Parathyroid adenoma (tissue), 2 donors: ENCODE results near the gene GBGT1.

ENCODE experiments used
- H2AFZ ChIP-seq: fragments of 300-600 bp; sonication (generic); one replicate; pipeline ENCODE4 v1.7.0; 2017; ENCODE audit warnings: antibody characterized with exemption, mild to moderate bottlenecking
- H3K27ac ChIP-seq: fragments of 300-600 bp; sonication (generic); one replicate; pipeline ENCODE4 v1.7.0; 2017
- H3K27me3 ChIP-seq: fragments of 300-600 bp; sonication (generic); one replicate; pipeline ENCODE4 v1.7.0; 2017; ENCODE audit warnings: low read length; ENCODE audit not compliant: control insufficient read depth, insufficient read depth
- H3K36me3 ChIP-seq: fragments of 300-600 bp; sonication (generic); one replicate; pipeline ENCODE4 v1.7.0; 2017; ENCODE audit warnings: low read length; ENCODE audit not compliant: control insufficient read depth, insufficient read depth
- H3K4me1 ChIP-seq: fragments of 300-600 bp; sonication (generic); one replicate; pipeline ENCODE4 v1.7.0; 2017; ENCODE audit warnings: control low read depth
- H3K4me2 ChIP-seq: fragments of 300-600 bp; sonication (generic); one replicate; pipeline ENCODE4 v1.7.0; 2017; ENCODE audit warnings: low read length
- H3K4me3 ChIP-seq: fragments of 300-600 bp; sonication (generic); one replicate; pipeline ENCODE4 v1.7.0; 2017; ENCODE audit warnings: low read depth, low read length
- H3K79me2 ChIP-seq: fragments of 300-600 bp; sonication (generic); one replicate; pipeline ENCODE4 v1.7.0; 2017; ENCODE audit warnings: control low read depth
- H3K9ac ChIP-seq: fragments of 300-600 bp; sonication (generic); one replicate; pipeline ENCODE4 v1.7.0; 2017; ENCODE audit warnings: mild to moderate bottlenecking
- H3K9me3 ChIP-seq: fragments of 300-600 bp; sonication (generic); one replicate; pipeline ENCODE4 v1.7.0; 2017; ENCODE audit warnings: low read length; ENCODE audit not compliant: control insufficient read depth
- CTCF ChIP-seq: fragments of 300-600 bp; sonication (generic); IDR thresholded peaks from one replicate; pipeline ENCODE4 v1.7.0; 2017; ENCODE audit warnings: antibody characterized with exemption, mild to moderate bottlenecking
- donor health status: primary hyperparathyroidism.

GBGT1 gene

GRCh38 chr9:133186736-133187135 lies 23.0 kb upstream of the GBGT1 start:
- no peak overlapping the region for H2AFZ ChIP-seq
- no peaks in the 10 kb centered on the region for H3K79me2 ChIP-seq
- no peak overlapping the region for H3K27ac ChIP-seq
- H3K9ac ChIP-seq, result no peak overlapping the region
- H3K4me1 ChIP-seq, result no peaks in the 10 kb centered on the region
- no peak overlapping the region for H3K4me3 ChIP-seq
- no peak for TF ChIP-seq CTCF
- no peaks in the 10 kb centered on the region for H3K27me3 ChIP-seq
- no peak overlapping the region for H3K4me2 ChIP-seq
- no peaks in the 10 kb centered on the region for H3K9me3 ChIP-seq
- no peaks in the 10 kb centered on the region for H3K36me3 ChIP-seq

GRCh38 chr9:133184971-133185370 lies 21.3 kb upstream of the GBGT1 start:
- H3K4me2 ChIP-seq, result no peak overlapping the region
- no peak overlapping the region for H2AFZ ChIP-seq
- H3K27ac ChIP-seq, result no peak overlapping the region
- H3K9ac ChIP-seq, result no peak overlapping the region
- no peaks in the 10 kb centered on the region for H3K27me3 ChIP-seq
- H3K4me3 ChIP-seq, result no peak overlapping the region
- peak; percentile 49 for TF ChIP-seq CTCF
- no peaks in the 10 kb centered on the region for H3K4me1 ChIP-seq
- H3K9me3 ChIP-seq, result no peaks in the 10 kb centered on the region
- no peaks in the 10 kb centered on the region for H3K79me2 ChIP-seq
- no peaks in the 10 kb centered on the region for H3K36me3 ChIP-seq

GRCh38 chr9:133182151-133182550 lies 18.4 kb upstream of the GBGT1 start:
- Histone ChIP-seq H3K36me3 (no peaks in the 10 kb centered on the region), H3K9ac (no peak overlapping the region), H3K4me3 (no peak overlapping the region), H3K4me2 (no peak overlapping the region), H3K27ac (no peak overlapping the region), H3K9me3 (no peaks in the 10 kb centered on the region), H3K27me3 (no peaks in the 10 kb centered on the region), H3K4me1 (no peaks in the 10 kb centered on the region), H3K79me2 (no peaks in the 10 kb centered on the region), H2AFZ (no peak overlapping the region)
- no peak for TF ChIP-seq CTCF

- Histone ChIP-seq H2AFZ (no peak overlapping the region), H3K9ac (no peak overlapping the region), H3K79me2 (no peaks in the 10 kb centered on the region), H3K9me3 (no peaks in the 10 kb centered on the region), H3K4me1 (no peaks in the 10 kb centered on the region), H3K27me3 (no peaks in the 10 kb centered on the region), H3K4me3 (no peak overlapping the region), H3K36me3 (no peaks in the 10 kb centered on the region), H3K4me2 (no peak overlapping the region), H3K27ac (no peak overlapping the region)
- TF ChIP-seq CTCF, result no peak
Measured at GRCh38 chr9:133181561-133181960, 17.8 kb upstream of the GBGT1 start.

GRCh38 chr9:133180953-133181352 lies 17.2 kb upstream of the GBGT1 start:
- H2AFZ ChIP-seq, result no peak overlapping the region
- no peaks in the 10 kb centered on the region for H3K36me3 ChIP-seq
- H3K9ac ChIP-seq, result no peak overlapping the region
- no peak overlapping the region for H3K4me2 ChIP-seq
- H3K9me3 ChIP-seq, result no peaks in the 10 kb centered on the region
- no peak overlapping the region for H3K4me3 ChIP-seq
- no peak for TF ChIP-seq CTCF
- no peaks in the 10 kb centered on the region for H3K27me3 ChIP-seq
- H3K79me2 ChIP-seq, result no peaks in the 10 kb centered on the region
- no peaks in the 10 kb centered on the region for H3K4me1 ChIP-seq
- H3K27ac ChIP-seq, result no peak overlapping the region
